ENCODE data around the gene SLC7A7.

DNA sequence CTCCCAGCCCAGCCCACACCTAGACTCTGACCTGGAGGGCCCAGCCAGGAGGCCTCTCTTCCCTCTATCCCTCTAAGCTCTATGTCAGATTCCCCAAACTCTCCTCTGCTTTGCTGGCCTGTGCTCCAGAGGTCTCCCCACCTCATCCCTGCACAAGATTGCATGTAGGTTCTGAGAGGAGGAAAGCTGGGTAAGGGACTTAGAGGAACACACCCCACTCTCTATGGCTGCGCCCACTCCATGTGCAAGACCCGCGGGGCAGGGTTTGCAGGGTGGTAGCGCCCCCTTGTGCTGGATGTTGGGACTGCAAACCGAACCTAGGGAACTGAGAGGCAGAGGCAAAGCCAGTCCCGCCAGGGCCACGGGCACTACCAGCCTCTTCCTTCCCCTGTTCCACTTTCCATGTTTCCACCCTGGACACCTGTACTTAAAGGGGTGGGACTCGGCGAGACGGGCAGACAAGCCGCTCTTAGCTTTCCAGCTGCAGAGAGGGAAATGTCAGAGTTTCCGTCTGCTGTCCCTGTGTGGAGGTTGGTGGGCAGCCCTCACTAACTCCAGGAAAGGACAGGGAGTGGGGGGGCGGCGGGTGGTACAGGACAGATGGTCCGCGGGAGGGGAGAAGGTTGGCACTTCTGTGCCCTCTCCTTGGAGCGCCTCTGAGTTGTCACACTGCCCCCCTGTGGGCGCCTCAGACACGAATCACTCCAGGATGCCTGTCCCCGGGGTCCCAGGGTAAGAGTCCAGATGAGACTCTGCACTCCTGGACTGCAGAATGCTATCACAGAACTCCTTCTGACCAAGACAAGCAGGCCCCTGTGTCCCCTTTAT is 37.9 kb upstream of the SLC7A7 start:
- TF ChIP-seq, protein P1, sequence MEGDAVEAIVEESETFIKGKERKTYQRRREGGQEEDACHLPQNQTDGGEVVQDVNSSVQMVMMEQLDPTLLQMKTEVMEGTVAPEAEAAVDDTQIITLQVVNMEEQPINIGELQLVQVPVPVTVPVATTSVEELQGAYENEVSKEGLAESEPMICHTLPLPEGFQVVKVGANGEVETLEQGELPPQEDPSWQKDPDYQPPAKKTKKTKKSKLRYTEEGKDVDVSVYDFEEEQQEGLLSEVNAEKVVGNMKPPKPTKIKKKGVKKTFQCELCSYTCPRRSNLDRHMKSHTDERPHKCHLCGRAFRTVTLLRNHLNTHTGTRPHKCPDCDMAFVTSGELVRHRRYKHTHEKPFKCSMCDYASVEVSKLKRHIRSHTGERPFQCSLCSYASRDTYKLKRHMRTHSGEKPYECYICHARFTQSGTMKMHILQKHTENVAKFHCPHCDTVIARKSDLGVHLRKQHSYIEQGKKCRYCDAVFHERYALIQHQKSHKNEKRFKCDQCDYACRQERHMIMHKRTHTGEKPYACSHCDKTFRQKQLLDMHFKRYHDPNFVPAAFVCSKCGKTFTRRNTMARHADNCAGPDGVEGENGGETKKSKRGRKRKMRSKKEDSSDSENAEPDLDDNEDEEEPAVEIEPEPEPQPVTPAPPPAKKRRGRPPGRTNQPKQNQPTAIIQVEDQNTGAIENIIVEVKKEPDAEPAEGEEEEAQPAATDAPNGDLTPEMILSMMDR (IDR thresholded peaks at IDR 0.05; ENCODE audit: low read depth, low read length, missing input control), result peak; percentile 93
- TF ChIP-seq SP1 (IDR thresholded peaks at IDR 0.05), result peak; percentile 76

Measured in liver (tissue), 3 donors.